Fibroblast of the aortic adventitia (primary cell): Measurements from ENCODE around the gene SOX6. TPM values are rescaled to one million over a fixed set of nuclear protein-coding genes. Genes with fewer than 3 reads are reported as not detected.

Experiments
- DNase-seq: peaks from one replicate; pipeline ENCODE4 v3.0.0-alpha.2; 2010; ENCODE audit warnings: low read depth
- H3K4me3 ChIP-seq: 2 replicates; pipeline ENCODE4 v1.5.1; 2011; ENCODE audit warnings: low read depth, mild to moderate bottlenecking, control low read depth, low read length, moderate library complexity
- total RNA-seq: library from RNA; depleted of rRNA; stranded (reverse); fragments of >200 nt; gene quantifications from 2 replicates; pipeline ENCODE4 v1.2.3, GENCODE V29; 2012; ENCODE audit warnings: low replicate concordance
- TF ChIP-seq, protein P1 (sequence below): IDR thresholded peaks from 2 replicates; pipeline ENCODE4 v1.5.1; 2011; ENCODE audit warnings: mild to moderate bottlenecking, low read length, control low read depth, inconsistent platforms; ENCODE audit not compliant: insufficient read depth

The SOX6 gene
- total RNA-seq, 1 donor, result 0.36 TPM

DNA sequence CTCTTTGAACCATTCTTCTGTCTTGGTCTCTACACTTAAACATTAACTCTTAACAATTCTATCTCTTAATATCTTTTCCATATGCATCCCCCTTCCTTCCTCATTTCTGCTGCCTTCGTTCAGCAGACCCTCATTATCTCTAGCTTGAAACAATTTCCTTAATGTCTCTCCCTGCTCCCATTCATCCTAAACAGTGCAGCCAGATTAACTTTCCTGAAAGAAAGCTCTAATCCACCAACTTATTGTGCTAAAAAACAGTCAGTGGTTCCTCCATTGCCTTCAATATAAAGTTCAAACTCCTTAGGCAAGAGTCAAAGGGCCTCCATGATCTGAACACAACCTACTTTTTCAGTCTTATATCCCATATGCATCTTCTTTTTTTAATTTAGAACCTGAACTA is 42.5 kb downstream of the SOX6 start:
- no peak for DNase-seq
- H3K4me3 ChIP-seq, result no peak overlapping the region
- TF ChIP-seq, protein P1, sequence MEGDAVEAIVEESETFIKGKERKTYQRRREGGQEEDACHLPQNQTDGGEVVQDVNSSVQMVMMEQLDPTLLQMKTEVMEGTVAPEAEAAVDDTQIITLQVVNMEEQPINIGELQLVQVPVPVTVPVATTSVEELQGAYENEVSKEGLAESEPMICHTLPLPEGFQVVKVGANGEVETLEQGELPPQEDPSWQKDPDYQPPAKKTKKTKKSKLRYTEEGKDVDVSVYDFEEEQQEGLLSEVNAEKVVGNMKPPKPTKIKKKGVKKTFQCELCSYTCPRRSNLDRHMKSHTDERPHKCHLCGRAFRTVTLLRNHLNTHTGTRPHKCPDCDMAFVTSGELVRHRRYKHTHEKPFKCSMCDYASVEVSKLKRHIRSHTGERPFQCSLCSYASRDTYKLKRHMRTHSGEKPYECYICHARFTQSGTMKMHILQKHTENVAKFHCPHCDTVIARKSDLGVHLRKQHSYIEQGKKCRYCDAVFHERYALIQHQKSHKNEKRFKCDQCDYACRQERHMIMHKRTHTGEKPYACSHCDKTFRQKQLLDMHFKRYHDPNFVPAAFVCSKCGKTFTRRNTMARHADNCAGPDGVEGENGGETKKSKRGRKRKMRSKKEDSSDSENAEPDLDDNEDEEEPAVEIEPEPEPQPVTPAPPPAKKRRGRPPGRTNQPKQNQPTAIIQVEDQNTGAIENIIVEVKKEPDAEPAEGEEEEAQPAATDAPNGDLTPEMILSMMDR, result no peak

DNA sequence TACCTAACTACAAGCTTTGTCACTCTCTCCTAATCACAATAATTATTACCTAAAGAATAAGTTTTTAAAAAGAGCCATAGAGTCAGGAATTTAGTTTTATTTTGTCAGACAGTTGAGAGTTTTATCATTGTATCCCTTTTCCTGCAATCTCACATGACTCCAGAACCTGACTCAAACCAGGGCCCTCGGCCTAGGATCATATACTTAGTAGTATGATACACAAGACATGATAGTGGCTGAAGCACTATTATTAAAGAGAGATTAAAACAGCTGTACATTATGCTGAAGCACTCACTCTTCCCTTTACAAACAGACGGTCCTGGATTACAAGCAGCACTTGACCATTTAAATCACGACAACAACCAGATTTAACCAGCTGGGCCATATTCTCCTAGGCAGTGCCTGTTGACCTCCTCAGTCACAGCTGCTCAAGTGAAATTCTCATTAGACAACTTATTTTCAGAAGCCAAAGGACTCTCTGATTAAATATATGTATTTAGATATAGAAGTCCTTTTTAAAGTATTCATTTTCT is 44.0 kb downstream of the SOX6 start:
- TF ChIP-seq, protein P1, result no peak
- DNase-seq, result no peak
- H3K4me3 ChIP-seq, result no peak overlapping the region

DNA sequence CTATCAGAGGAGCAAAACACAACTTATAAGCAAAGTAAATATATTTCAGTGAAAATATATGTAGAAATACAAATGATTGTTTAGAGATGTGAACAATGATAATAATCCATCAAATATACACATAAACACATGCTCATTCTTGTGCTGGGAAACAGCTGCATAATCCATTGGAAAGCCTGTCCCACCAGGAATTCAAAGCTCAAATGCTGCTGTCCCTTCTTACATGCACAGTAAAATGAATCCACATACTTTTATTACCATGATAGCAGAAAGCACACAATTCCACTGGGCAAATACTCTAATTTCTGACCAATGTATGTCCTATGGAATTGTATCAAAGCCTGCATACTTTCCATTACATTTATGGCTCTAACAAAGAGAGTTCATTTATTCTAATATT is 44.5 kb downstream of the SOX6 start:
- TF ChIP-seq, protein P1, result no peak
- DNase-seq, result no peak
- H3K4me3 ChIP-seq, result no peak overlapping the region

DNA sequence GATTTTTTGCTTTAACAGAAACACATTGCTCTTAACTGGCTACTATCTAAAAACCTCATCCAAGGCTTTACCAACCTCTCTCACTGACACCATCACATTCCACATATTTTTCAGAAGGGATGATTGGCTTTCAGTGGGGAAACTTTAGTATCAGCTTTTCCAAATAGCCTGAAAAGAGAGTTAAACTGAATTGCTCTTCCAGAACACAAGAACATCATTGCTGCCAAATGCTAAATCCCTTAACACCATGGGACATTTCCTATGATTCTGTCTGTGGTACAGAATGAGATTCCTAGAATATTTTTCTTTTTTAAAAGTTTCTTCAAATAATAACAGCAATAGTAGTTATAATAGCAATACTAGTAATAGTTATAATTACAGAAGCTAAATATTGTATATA is 45.4 kb downstream of the SOX6 start:
- no peak for DNase-seq
- H3K4me3 ChIP-seq, result no peak overlapping the region
- TF ChIP-seq, protein P1, result no peak

DNA sequence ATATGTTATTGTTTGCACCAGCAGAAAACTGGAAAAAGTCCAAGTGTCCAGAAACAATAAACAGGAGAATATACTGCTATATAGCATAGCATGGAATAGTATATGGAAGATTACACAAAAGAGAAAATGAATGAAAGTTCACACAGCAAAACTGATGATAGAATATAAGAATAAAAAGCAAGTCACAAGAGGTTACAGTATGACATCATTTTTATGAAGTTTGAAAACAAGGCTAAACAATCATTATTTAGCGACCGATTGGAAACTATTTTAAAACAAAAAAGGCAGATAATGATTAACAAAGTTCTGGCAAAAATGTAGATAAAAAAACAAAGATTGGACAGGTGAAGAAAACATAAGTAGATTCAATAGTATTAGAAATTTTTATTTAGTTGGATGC is 47.1 kb downstream of the SOX6 start:
- no peak for DNase-seq
- TF ChIP-seq, protein P1, result no peak
- H3K4me3 ChIP-seq, result no peak overlapping the region

DNA sequence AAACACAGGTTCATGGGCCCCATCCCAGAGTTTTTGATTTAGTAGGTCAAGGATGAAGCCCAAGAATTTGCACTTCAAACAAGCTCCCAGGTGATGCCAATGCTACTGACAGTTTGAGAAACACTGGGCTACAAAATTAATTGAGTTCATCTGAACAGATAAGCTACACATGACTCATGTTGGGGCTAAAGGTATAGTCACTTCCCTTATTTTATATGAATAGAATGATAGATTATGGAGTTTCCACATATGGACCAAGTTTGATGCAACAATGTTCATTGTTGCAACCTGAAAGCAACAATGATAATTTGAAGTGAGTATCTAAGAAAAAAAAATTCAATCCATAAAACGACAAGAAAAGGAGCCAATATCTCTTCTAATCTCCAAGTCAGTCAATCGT is 54.9 kb downstream of the SOX6 start:
- no peak overlapping the region for H3K4me3 ChIP-seq
- TF ChIP-seq, protein P1, result no peak
- DNase-seq, result no peak
